H1 (cell line): Measurements from ENCODE around the gene RPTOR.
"Not testable (repeated sequence)": the region's sequence is repeated elsewhere in the genome, so short reads cannot be mapped to it uniquely, and the experiment has no call there.

ENCODE experiments used
- CHD1 ChIP-seq: IDR thresholded peaks from 2 replicates; pipeline ENCODE4 v1.6.1; 2012; ENCODE audit warnings: low read depth, low read length, improper control_type of control experiment
- EGR1 ChIP-seq: IDR thresholded peaks from 2 replicates; pipeline ENCODE4 v1.6.1; 2011; ENCODE audit warnings: low read depth, low read length, borderline replicate concordance
- EP300 ChIP-seq, 2 experiments: IDR thresholded peaks; 1 replicate in 1 of 2; 2 replicates in 1 of 2; pipeline ENCODE4 v1.6.1; 2011 to 2012; ENCODE audit warnings: low read depth in 2 of 2, low read length in 2 of 2, mild to moderate bottlenecking in 2 of 2, borderline replicate concordance in 1 of 2, inconsistent platforms in 1 of 2, moderate library complexity in 1 of 2
- FOSL1 ChIP-seq: IDR thresholded peaks from 2 replicates; pipeline ENCODE4 v1.6.1; 2011; ENCODE audit warnings: mild to moderate bottlenecking, low read depth, low read length, moderate library complexity; ENCODE audit not compliant: insufficient read depth
- POLR2AphosphoS5 ChIP-seq: IDR thresholded peaks from 2 replicates; pipeline ENCODE4 v1.6.1; 2011; ENCODE audit warnings: low read depth, low read length
- RAD21 ChIP-seq, 2 experiments: IDR thresholded peaks in 1 of 2; conservative IDR thresholded peaks in 1 of 2; 2 replicates each; pipeline ENCODE4 v1.6.1; 2011; ENCODE audit warnings: low read depth in 2 of 2, low read length in 2 of 2, improper control_type of control experiment in 1 of 2, inconsistent platforms in 1 of 2, mild to moderate bottlenecking in 1 of 2, moderate library complexity in 1 of 2
- TBP ChIP-seq: IDR thresholded peaks from 2 replicates; pipeline ENCODE4 v1.6.1; 2011; ENCODE audit warnings: low read depth, low read length, improper control_type of control experiment
- TF ChIP-seq, protein P1 (sequence below), 3 experiments: IDR thresholded peaks; 1 replicate in 2 of 3; 2 replicates in 1 of 3; pipeline versions ENCODE4 v1.5.1 to v1.6.1; 2011; ENCODE audit warnings: low read length in 3 of 3, mild to moderate bottlenecking in 3 of 3, inconsistent platforms in 2 of 3, low read depth in 1 of 3, moderate library complexity in 1 of 3; ENCODE audit not compliant: insufficient read depth in 1 of 3; ENCODE audit errors: control extremely low read depth in 1 of 3

DNA sequence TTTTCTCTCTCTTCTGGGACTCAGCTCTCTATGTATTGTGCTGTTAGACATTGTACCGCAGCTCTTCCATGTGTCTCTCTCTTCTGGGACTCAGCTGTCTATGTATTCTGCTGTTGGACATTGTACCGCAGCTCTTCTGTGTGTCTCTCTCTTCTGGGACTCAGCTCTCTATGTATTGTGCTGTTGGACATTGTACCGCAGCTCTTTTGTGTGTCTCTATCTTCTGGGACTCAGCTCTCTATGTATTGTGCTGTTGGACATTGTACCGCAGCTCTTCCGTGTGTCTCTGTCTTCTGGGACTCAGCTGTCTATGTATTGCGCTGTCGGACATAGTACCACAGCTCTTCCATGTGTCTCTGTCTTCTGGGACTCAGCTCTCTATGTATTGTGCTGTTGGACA, 84.2 kb downstream of the RPTOR start:
- TF ChIP-seq, protein P1, sequence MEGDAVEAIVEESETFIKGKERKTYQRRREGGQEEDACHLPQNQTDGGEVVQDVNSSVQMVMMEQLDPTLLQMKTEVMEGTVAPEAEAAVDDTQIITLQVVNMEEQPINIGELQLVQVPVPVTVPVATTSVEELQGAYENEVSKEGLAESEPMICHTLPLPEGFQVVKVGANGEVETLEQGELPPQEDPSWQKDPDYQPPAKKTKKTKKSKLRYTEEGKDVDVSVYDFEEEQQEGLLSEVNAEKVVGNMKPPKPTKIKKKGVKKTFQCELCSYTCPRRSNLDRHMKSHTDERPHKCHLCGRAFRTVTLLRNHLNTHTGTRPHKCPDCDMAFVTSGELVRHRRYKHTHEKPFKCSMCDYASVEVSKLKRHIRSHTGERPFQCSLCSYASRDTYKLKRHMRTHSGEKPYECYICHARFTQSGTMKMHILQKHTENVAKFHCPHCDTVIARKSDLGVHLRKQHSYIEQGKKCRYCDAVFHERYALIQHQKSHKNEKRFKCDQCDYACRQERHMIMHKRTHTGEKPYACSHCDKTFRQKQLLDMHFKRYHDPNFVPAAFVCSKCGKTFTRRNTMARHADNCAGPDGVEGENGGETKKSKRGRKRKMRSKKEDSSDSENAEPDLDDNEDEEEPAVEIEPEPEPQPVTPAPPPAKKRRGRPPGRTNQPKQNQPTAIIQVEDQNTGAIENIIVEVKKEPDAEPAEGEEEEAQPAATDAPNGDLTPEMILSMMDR (IDR thresholded peaks at IDR 0.05; ENCODE audit: control extremely low read depth in 1 of 3, insufficient read depth in 1 of 3, low read depth in 1 of 3, low read length in 3 of 3), result not testable (repeated sequence)
- TF ChIP-seq POLR2AphosphoS5; EP300 (IDR thresholded peaks at IDR 0.05; ENCODE audit: borderline replicate concordance in 1 of 2, low read depth in 2 of 2, low read length in 2 of 2); RAD21 (IDR thresholded peaks at IDR 0.05 in 1 of 2, conservative IDR thresholded peaks at IDR 0.05 in 1 of 2; ENCODE audit: low read depth in 2 of 2, low read length in 2 of 2); FOSL1; CHD1; EGR1; TBP: not testable (repeated sequence)
